ENCODE measurements around the gene PCGF1.

Gene PCGF1

DNA sequence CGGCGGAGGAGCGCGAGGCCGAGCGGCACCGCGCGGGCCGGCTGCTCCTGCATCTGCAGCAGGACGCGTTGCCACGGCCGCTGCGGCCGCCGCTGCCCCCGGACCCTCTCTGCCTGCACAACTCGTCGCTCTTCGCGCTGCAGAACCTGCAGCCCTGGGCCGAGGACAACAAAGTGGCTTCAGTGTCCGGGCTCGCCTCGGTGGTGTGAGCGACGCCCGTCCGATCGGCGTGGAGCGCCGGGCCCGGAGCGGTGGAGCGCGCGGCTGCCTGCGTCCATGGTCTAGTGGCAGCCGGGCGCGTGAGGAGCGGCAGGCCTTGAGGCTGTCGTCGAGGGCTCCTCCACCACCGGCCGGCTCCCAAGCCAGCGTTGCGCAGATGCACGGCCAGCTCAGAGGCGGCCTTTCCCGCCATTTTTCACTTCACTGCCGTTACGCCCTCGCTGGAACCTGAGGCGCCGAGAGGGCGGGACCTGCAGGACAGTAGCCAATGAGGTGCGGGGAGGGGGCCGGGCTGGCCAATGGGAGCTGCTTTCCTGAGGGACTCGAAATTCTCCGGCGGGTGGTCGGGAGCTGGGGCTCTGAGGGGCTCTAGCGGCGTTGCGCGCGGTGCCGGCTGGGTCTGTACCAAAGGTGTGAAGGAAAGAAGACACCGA is 8.6 kb upstream of the PCGF1 start:
- DNase-seq (ENCODE audit: low read depth in 3 of 3, low spot score in 1 of 3): peak in 2 of 3 donors; percentile 58 to 80

DNA sequence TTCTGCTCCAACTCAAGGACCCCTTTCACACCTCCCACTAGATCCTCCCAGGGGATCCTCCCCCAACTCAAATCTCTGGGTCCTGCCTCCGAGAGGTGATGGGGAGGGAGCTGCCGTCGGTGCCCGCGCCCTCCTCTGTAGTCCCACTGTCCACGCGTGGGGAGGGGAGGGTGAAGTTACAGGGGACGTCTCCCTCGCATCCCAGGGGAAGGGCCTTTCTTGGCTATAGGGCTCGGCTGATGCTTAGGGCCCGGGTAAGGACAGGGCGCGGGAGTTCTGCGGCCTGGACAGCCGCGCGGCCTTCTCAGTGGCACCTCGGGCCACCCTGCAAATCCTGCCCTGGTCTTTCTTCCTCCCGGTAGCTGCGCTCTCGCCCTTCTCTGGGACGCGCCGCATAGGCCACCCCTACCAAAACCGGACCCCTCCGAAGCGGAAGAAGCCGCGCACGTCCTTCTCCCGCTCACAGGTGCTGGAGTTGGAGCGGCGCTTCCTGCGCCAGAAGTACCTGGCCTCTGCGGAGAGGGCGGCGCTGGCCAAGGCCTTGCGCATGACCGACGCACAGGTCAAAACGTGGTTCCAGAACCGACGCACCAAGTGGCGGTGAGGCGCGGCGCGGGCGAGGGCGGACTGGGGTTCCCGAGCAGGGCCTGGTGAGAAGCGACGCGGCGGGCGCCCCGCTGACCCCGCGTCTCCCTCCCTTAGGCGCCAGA is 7.9 kb upstream of the PCGF1 start:
- no peak for DNase-seq (ENCODE audit: low read depth in 3 of 3, low spot score in 1 of 3)

DNA sequence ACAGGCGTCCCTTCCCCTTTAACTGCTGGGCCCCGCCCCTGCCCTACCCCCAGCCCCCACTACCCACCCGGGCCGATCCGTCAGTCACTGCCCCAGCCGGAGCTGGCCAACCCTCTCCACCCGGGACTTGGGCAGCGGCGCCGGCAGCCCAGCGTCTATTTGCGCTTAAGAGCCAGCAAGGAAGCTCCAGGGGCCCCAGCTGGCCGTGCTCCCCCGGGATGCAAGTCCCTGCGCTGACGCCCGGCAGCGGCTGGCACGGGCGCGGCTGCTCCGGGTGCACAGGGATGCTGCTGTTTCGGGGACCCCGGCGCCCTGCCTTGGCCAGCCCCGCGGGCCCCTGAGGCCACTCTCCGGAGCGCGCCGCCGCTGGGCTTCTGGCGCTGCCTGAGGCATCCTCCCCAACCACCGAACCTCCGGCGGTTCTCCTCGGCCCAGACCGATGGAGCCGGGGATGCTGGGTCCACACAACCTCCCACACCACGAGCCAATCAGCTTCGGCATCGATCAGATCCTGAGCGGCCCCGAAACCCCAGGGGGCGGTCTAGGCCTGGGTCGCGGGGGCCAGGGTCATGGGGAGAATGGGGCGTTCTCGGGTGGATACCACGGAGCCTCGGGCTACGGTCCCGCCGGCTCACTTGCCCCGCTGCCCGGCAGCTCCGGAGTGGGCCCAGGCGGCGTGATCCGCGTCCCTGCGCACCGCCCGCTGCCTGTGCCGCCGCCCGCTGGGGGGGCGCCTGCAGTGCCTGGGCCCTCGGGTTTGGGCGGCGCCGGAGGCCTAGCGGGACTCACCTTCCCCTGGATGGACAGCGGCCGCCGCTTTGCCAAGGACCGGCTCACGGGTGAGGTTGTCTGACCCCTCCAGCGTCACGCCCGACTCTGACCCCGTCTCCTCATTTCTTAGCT is 7.1 kb upstream of the PCGF1 start, which contains the start of gene TLX2:
Gene TLX2 (plus strand): TSS at position 83 of the 903 bp plus-strand sequence. CDS start 357 bp downstream, at position 440.
- no peak for DNase-seq (ENCODE audit: low read depth in 3 of 3, low spot score in 1 of 3)

GRCh38 chr2:74513605-74514367 is 6.3 kb upstream of the PCGF1 start:
- no peak for DNase-seq (ENCODE audit: low read depth in 3 of 3, low spot score in 1 of 3)

- no peak for DNase-seq (ENCODE audit: low read depth in 3 of 3, low spot score in 1 of 3)
Measured at GRCh38 chr2:74512744-74513604, 5.5 kb upstream of the PCGF1 start.

DNA sequence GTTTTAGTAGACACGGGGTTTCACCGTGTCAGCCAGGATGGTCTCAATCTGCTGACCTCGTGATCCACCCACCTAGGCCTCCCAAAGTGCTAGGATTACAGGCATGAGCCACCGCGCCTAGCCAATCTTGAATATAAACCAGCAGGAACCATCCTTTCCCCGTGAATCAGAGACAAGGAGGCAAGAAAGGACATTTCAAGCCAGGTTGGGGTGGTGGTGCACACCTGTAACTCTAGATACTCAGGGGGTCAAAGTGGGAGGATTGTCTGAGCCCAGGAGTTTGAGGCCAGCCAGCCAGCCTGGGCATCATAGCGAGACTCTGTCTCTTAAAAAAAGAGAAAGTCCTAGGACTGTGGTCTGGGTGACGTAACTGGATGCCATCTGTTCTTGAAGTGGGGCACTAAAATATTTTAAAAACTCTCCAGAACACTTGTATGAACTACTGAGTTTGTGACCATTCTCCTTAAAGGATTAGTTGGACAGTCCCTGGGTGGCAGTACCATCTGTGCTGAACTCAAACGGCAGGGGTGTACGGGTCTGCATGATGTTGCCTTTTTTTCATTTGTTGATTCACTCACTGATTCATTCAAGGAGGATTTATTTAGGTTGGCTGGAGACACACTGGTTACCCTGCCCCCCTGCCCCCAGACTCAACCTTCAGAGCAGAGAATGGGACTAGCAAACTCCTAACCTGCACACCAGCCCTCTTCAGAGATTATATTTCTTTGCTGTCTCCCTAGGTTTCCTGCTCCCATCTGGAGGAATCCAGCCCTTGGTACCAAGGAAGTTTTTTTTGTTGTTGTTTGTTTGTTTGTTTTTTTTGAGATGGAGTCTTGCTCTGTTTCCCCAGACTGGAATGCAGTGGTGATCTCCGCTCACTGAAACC is 3.9 kb upstream of the PCGF1 start:
- DNase-seq (ENCODE audit: low read depth in 3 of 3, low spot score in 1 of 3): no peak

DNA sequence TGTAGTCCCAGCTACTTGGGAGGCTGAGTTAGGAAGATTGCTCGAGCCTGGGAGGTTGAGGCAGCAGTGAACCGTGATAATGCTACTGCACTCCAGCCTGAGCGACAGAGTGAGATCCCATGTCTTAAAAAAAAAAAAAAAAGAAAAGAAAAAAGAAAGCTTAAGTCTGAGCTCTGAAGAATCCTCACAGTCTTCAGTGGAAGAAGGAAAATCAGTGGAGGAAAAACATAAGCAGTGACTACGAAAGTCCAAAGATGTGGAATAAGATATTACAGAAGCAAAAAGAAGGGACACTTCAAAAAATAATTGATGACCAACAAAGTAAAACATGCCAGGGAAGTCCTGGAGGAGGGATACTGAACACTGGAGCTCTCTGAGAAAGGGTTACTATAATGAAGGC is 2.8 kb upstream of the PCGF1 start:
- DNase-seq (ENCODE audit: low read depth in 3 of 3, low spot score in 1 of 3): no peak

GRCh38 chr2:74507926-74508520 is 528 bp upstream of the PCGF1 start:
- DNase-seq (ENCODE audit: low read depth in 3 of 3, low spot score in 1 of 3): no peak

GRCh38 chr2:74505448-74506246 is 1.8 kb downstream of the PCGF1 start:
- no peak for DNase-seq (ENCODE audit: low read depth in 3 of 3, low spot score in 1 of 3)

DNA sequence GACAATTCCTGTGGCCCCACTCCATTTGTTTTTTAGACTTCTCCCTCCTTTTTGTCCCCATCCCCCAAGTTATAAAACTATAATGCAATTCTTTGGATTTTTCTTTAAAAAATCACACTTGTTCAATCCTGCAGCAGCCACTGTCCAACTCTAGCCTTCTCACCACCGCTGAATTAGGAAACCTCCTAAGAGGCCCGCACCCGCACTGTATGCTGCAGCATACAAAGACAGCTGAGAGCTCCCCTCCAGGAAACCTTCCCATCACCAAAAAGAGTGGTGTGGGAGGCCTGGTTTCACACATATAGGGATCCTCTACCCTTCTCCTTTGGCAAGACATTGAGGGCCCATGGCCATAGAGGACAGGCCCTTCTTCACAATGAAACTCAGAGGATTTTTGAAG is 2.9 kb downstream of the PCGF1 start:
- no peak for DNase-seq (ENCODE audit: low read depth in 3 of 3, low spot score in 1 of 3)

DNA sequence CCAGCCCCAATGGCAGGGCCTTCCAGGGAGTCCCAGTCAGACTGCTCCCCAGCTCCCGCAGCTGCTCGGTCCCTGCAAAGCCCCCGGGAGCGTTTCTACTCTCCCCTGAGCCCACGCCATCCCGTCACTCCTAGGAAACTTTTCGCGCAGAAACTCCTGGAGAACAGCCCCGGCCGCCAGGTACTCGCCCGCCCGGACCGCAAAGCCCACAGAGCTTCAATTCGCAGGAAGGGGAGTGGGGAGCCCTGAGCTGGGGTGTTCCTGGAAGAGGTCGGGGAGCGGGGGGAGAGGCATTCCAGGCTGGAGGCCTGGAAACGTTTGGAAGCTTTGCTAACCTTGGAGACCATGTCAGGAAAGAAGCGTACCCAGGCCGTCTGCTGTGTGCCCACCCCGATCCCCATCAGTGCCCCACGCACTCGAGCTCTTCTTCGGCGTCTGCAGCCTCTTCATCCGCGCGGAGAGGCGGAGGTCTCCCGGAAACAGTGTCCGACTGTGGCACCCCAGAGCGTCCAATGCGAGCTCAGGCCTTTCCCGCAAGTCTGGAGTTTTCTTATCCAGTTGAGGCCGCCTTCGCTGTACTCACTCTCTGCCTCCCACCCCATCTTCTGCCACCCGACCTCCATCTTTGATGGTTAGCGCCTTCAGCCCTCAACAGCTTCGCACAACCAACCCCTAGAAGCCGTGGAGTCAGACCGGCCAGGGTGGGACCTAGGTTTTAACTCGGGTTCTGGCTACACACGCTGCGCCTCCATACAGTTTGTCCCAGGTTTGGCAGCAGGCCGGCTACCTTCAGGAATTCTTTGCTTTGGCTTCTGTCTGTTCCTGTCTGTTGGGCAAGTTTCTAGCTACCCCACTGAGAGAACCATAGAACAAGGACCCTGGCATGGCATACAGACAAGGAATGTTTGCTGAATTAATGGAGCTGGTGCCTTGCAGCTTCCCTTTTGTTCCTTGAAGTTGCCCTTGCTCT is 3.7 kb downstream of the PCGF1 start:
- no peak for DNase-seq (ENCODE audit: low read depth in 3 of 3, low spot score in 1 of 3)

DNA sequence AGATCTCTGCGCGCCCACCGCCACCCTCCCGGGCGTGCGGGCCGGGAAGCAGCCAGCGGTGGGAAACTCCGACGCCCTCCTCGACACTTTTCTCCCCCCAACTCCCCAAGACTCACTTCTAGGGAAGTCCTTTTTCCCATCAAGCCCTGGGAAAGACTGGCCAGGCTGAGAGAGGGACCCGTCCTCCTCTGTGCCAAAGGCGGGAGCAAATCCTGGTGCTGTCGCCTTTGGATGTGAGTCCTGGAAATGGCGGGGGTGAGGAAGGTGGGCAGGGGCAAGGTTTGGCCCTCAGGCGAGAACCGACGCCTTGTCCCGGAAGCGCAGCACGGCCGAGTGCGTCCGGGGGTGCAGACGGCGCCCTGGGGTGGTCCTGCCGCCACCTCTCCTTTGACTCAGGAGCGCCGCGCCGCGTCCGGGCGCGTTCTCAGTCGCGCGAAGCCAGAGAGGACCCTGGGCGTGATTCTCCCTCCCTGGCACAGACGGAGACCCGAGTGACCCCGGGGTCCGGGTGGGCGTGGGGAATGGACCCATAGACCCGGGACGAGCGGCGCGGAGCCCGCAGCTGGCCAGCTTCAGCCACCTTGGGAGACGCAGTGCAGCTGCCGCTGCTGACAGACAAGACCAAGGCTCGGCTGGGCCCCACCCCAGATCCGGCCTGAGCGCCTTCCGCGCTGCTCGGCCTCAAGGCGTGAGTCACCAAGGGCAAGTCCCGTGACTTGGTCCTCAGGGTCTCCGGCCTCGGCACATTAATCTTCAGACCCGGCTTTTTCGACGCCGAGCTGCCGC is 4.6 kb downstream of the PCGF1 start:
- no peak for DNase-seq (ENCODE audit: low read depth in 3 of 3, low spot score in 1 of 3)

GRCh38 chr2:74502147-74502719 is 5.3 kb downstream of the PCGF1 start:
- DNase-seq (ENCODE audit: low read depth in 3 of 3, low spot score in 1 of 3): no peak

DNA sequence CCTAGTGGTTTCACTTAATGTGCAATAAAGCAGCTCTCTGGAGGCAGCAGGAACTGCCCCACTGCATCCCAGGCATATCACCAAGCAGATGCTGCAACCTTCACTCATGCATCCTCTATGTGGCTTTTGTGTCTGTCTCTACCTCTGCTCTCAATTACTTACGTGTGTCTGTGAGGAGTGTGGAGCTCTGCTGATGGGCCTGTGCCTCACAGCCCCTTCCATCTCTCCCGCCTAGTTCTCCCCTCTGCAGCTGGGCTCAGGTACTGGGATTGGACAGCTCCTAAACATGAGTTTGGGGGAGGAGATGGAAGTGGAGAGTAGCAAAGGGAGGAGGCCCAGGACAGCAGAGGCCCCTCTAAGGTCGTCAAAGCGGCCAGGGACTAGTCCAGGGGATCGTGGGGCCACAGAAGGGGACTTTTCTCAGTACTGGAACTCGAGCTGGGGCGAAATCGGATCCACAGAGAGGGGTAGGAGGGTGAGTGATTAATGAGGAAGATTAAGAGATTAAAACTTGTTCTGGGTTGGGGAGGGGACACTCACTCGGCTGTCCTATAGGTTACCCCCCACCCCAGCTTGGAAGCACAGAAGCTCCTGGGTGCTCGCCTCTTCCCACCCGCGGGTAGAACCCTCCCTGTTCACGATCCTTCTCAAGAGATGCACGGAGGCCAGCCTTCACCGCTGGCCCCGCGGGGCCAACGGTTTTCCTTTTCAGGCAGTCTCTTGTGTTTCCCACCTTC is 6.0 kb downstream of the PCGF1 start:
- no peak for DNase-seq (ENCODE audit: low read depth in 3 of 3, low spot score in 1 of 3)

- DNase-seq (ENCODE audit: low read depth in 3 of 3, low spot score in 1 of 3): no peak
Measured at GRCh38 chr2:74500578-74500946, 6.9 kb downstream of the PCGF1 start.
